Panc1 (cell line): ENCODE measurements around the gene ALK. TPM values are rescaled to one million over a fixed set of nuclear protein-coding genes. Genes with fewer than 3 reads are reported as not detected.

Source experiments
- ATAC-seq: fragments of 200-7000 bp; cut with Tn5 transposase; 2 replicates; pipeline ENCODE4 v1.9.1; 2020; ENCODE audit warnings: mild to moderate bottlenecking, moderate library complexity
- BruUV-seq: library from RNA; stranded (reverse); fragments of 400-500 nt; replicated peaks from 2 replicates; lab custom pipeline; 2021; lab: Mats Ljungman, UMichigan
- CTCF ChIA-PET: fragments of 300-600 bp; sonication (Branson Sonifier 250); formaldehyde crosslinking; loops from one replicate; lab custom pipeline; 2022; ENCODE audit warnings: antibody characterized with exemption; lab: Charles Lee
- POLR2A ChIA-PET: fragments of 300-600 bp; sonication (Branson Sonifier 250); formaldehyde crosslinking; loops from one replicate; lab custom pipeline; 2022; ENCODE audit warnings: antibody characterized with exemption; lab: Charles Lee
- DNase-seq: peaks from one replicate; pipeline ENCODE4 v3.0.0-alpha.2; 2010; ENCODE audit warnings: low read depth, low spot score
- H3K27ac ChIP-seq: 2 replicates; pipeline ENCODE4 v1.5.1; 2011; ENCODE audit warnings: mild to moderate bottlenecking, low read length, inconsistent platforms
- H3K27me3 ChIP-seq: fragments of 200-500 bp; sonication (Bioruptor generic); 2 replicates; pipeline ENCODE4 v1.6.0; 2014; ENCODE audit warnings: low read length, inconsistent platforms; ENCODE audit not compliant: control insufficient read depth, insufficient read depth
- H3K36me3 ChIP-seq: fragments of 200-500 bp; sonication (Bioruptor generic); 2 replicates; pipeline ENCODE4 v1.5.1; 2014; ENCODE audit warnings: inconsistent platforms, mild to moderate bottlenecking, low read length, moderate library complexity; ENCODE audit not compliant: control insufficient read depth, insufficient read depth
- H3K4me1 ChIP-seq: 2 replicates; pipeline ENCODE4 v1.5.1; 2011; ENCODE audit warnings: inconsistent platforms, mild to moderate bottlenecking, low read length, moderate library complexity; ENCODE audit not compliant: control insufficient read depth, insufficient read depth
- H3K4me3 ChIP-seq, 2 experiments: 2 replicates each; pipeline ENCODE4 v1.5.1; 2011 to 2012; ENCODE audit warnings: low read depth in 2 of 2, low read length in 2 of 2, mild to moderate bottlenecking in 2 of 2, inconsistent platforms in 1 of 2, moderate library complexity in 1 of 2
- H3K9me3 ChIP-seq: fragments of 200-500 bp; sonication (Bioruptor generic); 2 replicates; pipeline ENCODE4 v1.5.1; 2014; ENCODE audit warnings: low read depth, mild to moderate bottlenecking, inconsistent platforms, low read length, moderate library complexity; ENCODE audit not compliant: control insufficient read depth, insufficient read depth
- CTCF ChIP-seq: fragments of 450-650 bp; IDR thresholded peaks from 2 replicates; pipeline ENCODE4 v1.5.1; 2017; ENCODE audit warnings: mild to moderate bottlenecking
- POLR2AphosphoS5 ChIP-seq: IDR thresholded peaks from 2 replicates; pipeline ENCODE4 v1.6.1; 2012; ENCODE audit warnings: mild to moderate bottlenecking, low read depth, low read length, moderate library complexity
- REST ChIP-seq, 2 experiments: IDR thresholded peaks; 2 replicates each; pipeline ENCODE4 v1.6.1; 2011 to 2012; ENCODE audit warnings: low read depth in 2 of 2, control low read depth in 1 of 2, low read length in 1 of 2, mild to moderate bottlenecking in 1 of 2, moderate library complexity in 1 of 2; ENCODE audit not compliant: insufficient read depth in 1 of 2
- SIN3A ChIP-seq: IDR thresholded peaks from 2 replicates; pipeline ENCODE4 v1.6.1; 2012; ENCODE audit warnings: low read depth, mild to moderate bottlenecking, low read length, moderate library complexity, borderline replicate concordance; ENCODE audit not compliant: insufficient read depth
- TCF7L2 ChIP-seq: IDR thresholded peaks from 2 replicates; pipeline ENCODE4 v1.6.1; 2011; ENCODE audit warnings: mild to moderate bottlenecking, low read depth, low read length, inconsistent platforms
- in situ Hi-C: cut with HindIII; loops from 2 replicates; pipeline ENCODE4 v1.10.0; 2016; ENCODE audit warnings: low sequenced_read_pairs, low pct_unique_long_range_greater_than_20kb
- intact Hi-C: fragments of 100-400 bp; cut with micrococcal nuclease; formaldehyde crosslinking; loops from one replicate; pipeline ENCODE4 v1.10.0; 2022; ENCODE audit not compliant: unreplicated experiment
- total RNA-seq: library from RNA; stranded (reverse); gene quantifications from one replicate; pipeline ENCODE4 v1.2.1, GENCODE V29; 2021; ENCODE audit not compliant: unreplicated experiment

Gene ALK
- total RNA-seq, 1 experiment from 2014 or later = not detected

GRCh38 chr2:29544917-29545316 lies 376.5 kb downstream of the ALK start:
- no peak overlapping the region for H3K4me3 ChIP-seq
- POLR2A ChIA-PET = no interaction called here
- H3K9me3 ChIP-seq = no peaks in the 10 kb centered on the region
- no peak overlapping the region for H3K27ac ChIP-seq
- intact Hi-C loops (no loop called here), in situ Hi-C loops (no loop called here)
- CTCF ChIA-PET = no interaction called here
- TF ChIP-seq POLR2AphosphoS5 (no peak), SIN3A (no peak), CTCF (no peak), REST (IDR thresholded peaks at IDR 0.05; ENCODE audit: insufficient read depth in 1 of 2, low read depth in 2 of 2, low read length in 1 of 2) (no peak), TCF7L2 (no peak)
- peaks cover 2% of the 10 kb centered on the region; the same call in 1 of the 2 replicates for H3K27me3 ChIP-seq
- DNase-seq (no peak), ATAC-seq (no peak)
- H3K36me3 ChIP-seq = no peaks in the 10 kb centered on the region
- no peaks in the 10 kb centered on the region for H3K4me1 ChIP-seq
- BruUV-seq = no TSS peak

- no peak for TF ChIP-seq TCF7L2
- TF ChIP-seq POLR2AphosphoS5 = no peak
- no peak for TF ChIP-seq CTCF
- no peak for TF ChIP-seq REST (IDR thresholded peaks at IDR 0.05; ENCODE audit: insufficient read depth in 1 of 2, low read depth in 2 of 2, low read length in 1 of 2)
- no peak for TF ChIP-seq SIN3A
- Histone ChIP-seq H3K27ac (no peak overlapping the region), H3K36me3 (no peaks in the 10 kb centered on the region), H3K4me1 (no peaks in the 10 kb centered on the region), H3K27me3 (peaks cover 2% of the 10 kb centered on the region; the same call in 1 of the 2 replicates), H3K9me3 (no peaks in the 10 kb centered on the region), H3K4me3 (no peak overlapping the region)
- CTCF ChIA-PET = no interaction called here
- ATAC-seq = no peak
- intact Hi-C loops = no loop called here
- POLR2A ChIA-PET = no interaction called here
- no peak for DNase-seq
- in situ Hi-C loops = no loop called here
- BruUV-seq = no TSS peak
Measured at GRCh38 chr2:29544031-29544430, 377.4 kb downstream of the ALK start.
